K562 (cell line): ENCODE measurements around the gene ZNF181. TPM values are rescaled to one million over a fixed set of nuclear protein-coding genes. Genes with fewer than 3 reads are reported as not detected.
A peak's percentile ranks its signal among the peaks of the same experiment; 100 is the strongest.

ENCODE experiments used
- ATAC-seq: fragments of 200-7000 bp; cut with Tn5 transposase; 3 replicates; pipeline ENCODE4 v1.9.1; 2020; ENCODE audit warnings: moderate library complexity
- BruUV-seq: library from RNA; stranded (reverse); fragments of 400-500 nt; replicated peaks from 2 replicates; lab custom pipeline; 2021; lab: Mats Ljungman, UMichigan
- CTCF ChIA-PET: fragments of 300-600 bp; formaldehyde crosslinking; extraction: SDS; loops from one replicate; lab custom pipeline; 2021; ENCODE audit warnings: low intra/inter-chr PET ratio; lab: Yijun Ruan, JAX
- POLR2A ChIA-PET: fragments of 300-600, 350-650 bp; sonication (Branson Sonifier 250); formaldehyde crosslinking; extraction: SDS; loops from one replicate; lab custom pipeline; 2021; ENCODE audit warnings: antibody characterized with exemption, inconsistent platforms; lab: Yijun Ruan, JAX
- DNase-seq, 4 experiments: peaks; one replicate each; pipeline versions ENCODE4 v3.0.0 to v3.0.0-alpha.2; 2011 to 2018; ENCODE audit warnings: low spot score in 3 of 4, mixed read lengths in 3 of 4; ENCODE audit errors: extremely low read depth in 1 of 4
- FAIRE-seq: peaks from 2 replicates; lab custom pipeline; 2011; peaks lifted over from hg19 to GRCh38; lab: Jason Lieb, UNC
- H2AFZ ChIP-seq: 2 replicates; pipeline ENCODE4 v1.6.0; 2011; ENCODE audit warnings: low read depth, low read length, control low read depth, inconsistent platforms
- H3K27ac ChIP-seq: fragments of 200-600 bp; 3 replicates; pipeline ENCODE4 v1.8.0; 2011; ENCODE audit warnings: low read depth, mild to moderate bottlenecking, control low read depth, inconsistent platforms, low read length, moderate library complexity, mixed read lengths; ENCODE audit errors: extremely low read depth
- H3K27me3 ChIP-seq, 2 experiments: fragments of 300-600 bp in 1 of 2; 2 replicates in 1 of 2; 3 replicates in 1 of 2; pipeline versions ENCODE4 v1.6.0 to v1.8.0; 2011; ENCODE audit warnings: inconsistent platforms in 2 of 2, low read length in 2 of 2, mild to moderate bottlenecking in 1 of 2, mixed read lengths in 1 of 2, moderate library complexity in 1 of 2; ENCODE audit not compliant: control insufficient read depth in 2 of 2, insufficient read depth in 2 of 2
- H3K36me3 ChIP-seq: fragments of 300-600 bp; 3 replicates; pipeline ENCODE4 v1.8.0; 2011; ENCODE audit warnings: mild to moderate bottlenecking, low read length, inconsistent platforms; ENCODE audit not compliant: control insufficient read depth, insufficient read depth
- H3K4me1 ChIP-seq, 2 experiments: fragments of 200-600 bp in 1 of 2; replicated peaks in 1 of 2; 2 replicates in 1 of 2; 3 replicates in 1 of 2; pipeline versions ENCODE4 v1.5.1 to v1.8.0; 2011; ENCODE audit warnings: inconsistent platforms in 2 of 2, low read length in 2 of 2, mild to moderate bottlenecking in 1 of 2, mixed read lengths in 1 of 2, moderate library complexity in 1 of 2; ENCODE audit not compliant: control insufficient read depth in 2 of 2, insufficient read depth in 2 of 2
- H3K4me2 ChIP-seq: 2 replicates; pipeline ENCODE4 v1.6.1; 2011; ENCODE audit warnings: low read length, control low read depth, inconsistent platforms, mixed read lengths; ENCODE audit not compliant: insufficient read depth
- H3K4me3 ChIP-seq: fragments of 200-600 bp; sonication (generic), shearing (Covaris generic); 2 replicates; pipeline ENCODE4 v1.5.1; 2016; ENCODE audit warnings: control low read depth, inconsistent platforms
- H3K79me2 ChIP-seq: fragments of 200-600 bp; 3 replicates; pipeline ENCODE4 v1.8.0; 2011; ENCODE audit warnings: low read length, inconsistent platforms; ENCODE audit not compliant: control insufficient read depth, insufficient read depth
- H3K9ac ChIP-seq, 2 experiments: 2 replicates each; pipeline versions ENCODE4 v1.6.0 to v1.6.1; 2011; ENCODE audit warnings: low read depth in 2 of 2, low read length in 2 of 2, control low read depth in 1 of 2, inconsistent platforms in 1 of 2, mild to moderate bottlenecking in 1 of 2, mixed read lengths in 1 of 2; ENCODE audit not compliant: insufficient read depth in 1 of 2
- H3K9me1 ChIP-seq: one replicate; pipeline ENCODE4 v1.6.0; 2011; ENCODE audit warnings: inconsistent platforms, mild to moderate bottlenecking, low read length, moderate library complexity; ENCODE audit not compliant: control insufficient read depth, insufficient read depth
- H3K9me3 ChIP-seq: replicated peaks from 2 replicates; pipeline ENCODE4 v1.5.1; 2011; ENCODE audit warnings: low read depth, low read length, inconsistent platforms; ENCODE audit not compliant: control insufficient read depth, insufficient read depth
- H4K20me1 ChIP-seq: replicated peaks from 2 replicates; pipeline ENCODE4 v1.6.1; 2011; ENCODE audit warnings: low read length, inconsistent platforms, mixed read lengths; ENCODE audit not compliant: control insufficient read depth, insufficient read depth
- BACH1 ChIP-seq: fragments of 200-800 bp; sonication (Bioruptor generic); IDR thresholded peaks from 2 replicates; pipeline ENCODE4 v1.6.1; 2016; ENCODE audit warnings: missing genetic modification characterization, missing compliant biosample characterization
- CREB1 ChIP-seq, 2 experiments: sonication (generic) in 1 of 2; formaldehyde crosslinking in 1 of 2; IDR thresholded peaks; 2 replicates each; pipeline versions ENCODE4 v1.6.1 to v1.8.0; 2012 to 2022; ENCODE audit warnings: inconsistent platforms in 1 of 2, mild to moderate bottlenecking in 1 of 2, missing genetic modification reagents in 1 of 2, moderate library complexity in 1 of 2
- FOXP1 ChIP-seq: sonication (generic); formaldehyde crosslinking; IDR thresholded peaks from 2 replicates; pipeline ENCODE4 v1.8.0; 2022; ENCODE audit warnings: mild to moderate bottlenecking, missing genetic modification reagents
- NFE2L1 ChIP-seq: fragments of 450-650 bp; IDR thresholded peaks from 2 replicates; pipeline ENCODE4 v1.6.1; 2016; ENCODE audit warnings: missing genetic modification characterization, low read depth, mild to moderate bottlenecking, missing compliant biosample characterization, moderate library complexity, borderline replicate concordance
- RBBP5 ChIP-seq: fragments of 200-600 bp; sonication (generic); IDR thresholded peaks from 2 replicates; pipeline ENCODE4 v1.6.1; 2012; ENCODE audit warnings: borderline replicate concordance, mild to moderate bottlenecking, low read length, control low read depth, inconsistent platforms; ENCODE audit not compliant: insufficient read depth, poor library complexity, severe bottlenecking
- THRAP3 ChIP-seq: fragments of 450-650 bp; IDR thresholded peaks from 2 replicates; pipeline ENCODE4 v1.6.1; 2016; ENCODE audit warnings: mild to moderate bottlenecking, inconsistent platforms, borderline replicate concordance
- ZC3H11A ChIP-seq: IDR thresholded peaks from 2 replicates; pipeline ENCODE4 v1.6.1; 2012; ENCODE audit warnings: low read depth, low read length, improper control_type of control experiment
- WGBS: fragments of 100-300 bp; shearing (Covaris generic); methylation state at CpG from one replicate; pipeline ENCODE4 v1.1.6; 2016; ENCODE audit warnings: low coverage, mixed read lengths; ENCODE audit not compliant: insufficient coverage; ENCODE audit errors: missing lambda C conversion rate; 5-methylcytosine and 5-hydroxymethylcytosine counted together
- in situ Hi-C: fragments of 300-500 bp; cut with MboI; formaldehyde crosslinking; loops from 4 replicates; pipeline ENCODE4 v1.15.0; 2018; ENCODE audit warnings: inconsistent platforms, mixed read lengths
- intact Hi-C: fragments of 100-400 bp; cut with micrococcal nuclease; formaldehyde crosslinking; loops from 2 replicates; pipeline ENCODE4 v1.14.2; 2022
- polyA plus RNA-seq, 8 experiments: library from polyadenylated mRNA; depleted of rRNA in 4 of 8; stranded (reverse) in 5 of 8; unstranded in 3 of 8; fragments of >200 nt; fragmentation: Nextera tagmentation in 2 of 8; fragmentation: Illumina TruSeq in 1 of 8; extraction: Ambion mirVana in 2 of 8; extraction: Trizol in 1 of 8; gene quantifications; 2 replicates each; pipeline versions ENCODE4 v1.2.1 to v1.2.3, GENCODE V29; 2011 to 2014; ENCODE audit warnings: inconsistent platforms in 1 of 8, missing spikeins in 1 of 8
- total RNA-seq, 7 experiments: library from RNA; depleted of rRNA in 6 of 7; stranded (reverse); fragments of >200 nt in 6 of 7; fragmentation: Illumina TruSeq in 2 of 7; extraction: Trizol in 2 of 7; gene quantifications; 2 replicates each; pipeline versions ENCODE4 v1.2.1 to v1.2.3, GENCODE V29; 2011 to 2021; ENCODE audit warnings: low replicate concordance in 1 of 7
- TF ChIP-seq, protein P1 (sequence below), 2 experiments: fragments of 450-650 bp in 1 of 2; sonication (generic) in 1 of 2; formaldehyde crosslinking; conservative IDR thresholded peaks; 2 replicates each; pipeline versions ENCODE4 v1.4.0 to v1.8.1; 2020 to 2022; ENCODE audit warnings: mild to moderate bottlenecking in 1 of 2, missing genetic modification reagents in 1 of 2
- TF ChIP-seq, protein P2 (sequence below): fragments of 450-650 bp; IDR thresholded peaks from 2 replicates; pipeline ENCODE4 v1.6.1; 2016; ENCODE audit warnings: low read depth, mild to moderate bottlenecking, moderate library complexity

ZNF181 gene
- total and polyA plus RNA-seq, 9 of the 15 experiments (the other 6 are each of a cell fraction or from before 2014, with no cell fraction given) = 4.3 to 20.3 (median 12.1) TPM

DNA sequence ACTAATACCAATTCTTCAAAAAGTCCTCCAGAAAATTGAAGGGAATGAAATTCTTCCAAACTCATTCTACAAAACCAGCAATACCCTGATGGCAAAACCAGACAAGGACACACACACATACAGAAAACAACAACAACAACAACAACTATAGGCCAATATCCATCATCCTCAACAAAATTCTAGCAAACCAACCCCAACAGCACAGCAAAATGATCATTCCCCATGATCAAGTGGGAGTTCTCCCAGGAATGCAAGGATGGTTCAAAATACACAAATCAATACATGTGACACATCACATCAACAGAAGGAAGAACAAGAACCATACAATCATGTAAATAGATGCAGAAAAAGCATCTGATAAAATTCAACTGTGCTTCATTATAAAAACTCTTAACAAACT, 18.7 kb upstream of the ZNF181 start (continued):
- TF ChIP-seq BACH1 (tag) (no peak), ZC3H11A (no peak)
- TF ChIP-seq, all 486 proteins: peak for 1

DNA sequence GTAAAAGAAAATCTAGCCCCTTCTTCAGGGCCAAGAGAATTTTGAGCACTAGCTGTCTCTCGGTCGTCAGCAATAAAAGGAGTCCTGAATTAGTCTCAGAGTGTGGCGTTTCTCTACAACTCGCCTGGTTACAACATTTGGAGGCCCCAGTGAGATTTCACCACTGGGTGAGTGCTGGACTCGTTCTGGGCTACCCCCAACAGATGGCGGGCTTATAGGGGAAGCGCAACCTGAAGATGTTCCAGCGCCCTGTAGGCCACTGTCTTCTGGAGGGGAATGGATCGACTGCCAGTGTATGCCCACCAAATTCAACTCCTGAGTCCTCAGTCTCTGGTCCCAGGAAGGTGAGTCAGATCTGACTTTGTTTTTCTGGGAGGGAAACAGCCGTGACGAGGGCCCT, 11.7 kb upstream of the ZNF181 start:
- ATAC-seq (peak; percentile 71), DNase-seq (no peak), FAIRE-seq (peak; percentile 72)
- Histone ChIP-seq H3K4me3 (no peak overlapping the region), H2AFZ (no peak overlapping the region), H3K9me3 (no peaks in the 10 kb centered on the region), H3K36me3 (no peaks in the 10 kb centered on the region), H4K20me1 (no peaks in the 10 kb centered on the region), H3K27me3 (peaks cover 17 to 39% of the 10 kb centered on the region in 2 experiments), H3K4me1 (no peaks in the 10 kb centered on the region), H3K27ac (no peak overlapping the region), H3K79me2 (no peaks in the 10 kb centered on the region), H3K9ac (no peak overlapping the region), H3K9me1 (no peaks in the 10 kb centered on the region), H3K4me2 (no peak overlapping the region; the same call in 1 of the 2 replicates)
- BruUV-seq = no TSS peak
- TF ChIP-seq NFE2L1 (no peak), FOXP1 (CRISPR knock-in tag) (no peak), THRAP3 (no peak), CREB1 (IDR thresholded peaks at IDR 0.05) (no peak), CREB1 (CRISPR knock-in tag; IDR thresholded peaks at IDR 0.05) (no peak), RBBP5 (no peak)
- TF ChIP-seq, protein P1, sequence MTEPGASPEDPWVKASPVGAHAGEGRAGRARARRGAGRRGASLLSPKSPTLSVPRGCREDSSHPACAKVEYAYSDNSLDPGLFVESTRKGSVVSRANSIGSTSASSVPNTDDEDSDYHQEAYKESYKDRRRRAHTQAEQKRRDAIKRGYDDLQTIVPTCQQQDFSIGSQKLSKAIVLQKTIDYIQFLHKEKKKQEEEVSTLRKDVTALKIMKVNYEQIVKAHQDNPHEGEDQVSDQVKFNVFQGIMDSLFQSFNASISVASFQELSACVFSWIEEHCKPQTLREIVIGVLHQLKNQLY (CRISPR knock-in tag; conservative IDR thresholded peaks at IDR 0.05) = no peak
- TF ChIP-seq, protein P2, sequence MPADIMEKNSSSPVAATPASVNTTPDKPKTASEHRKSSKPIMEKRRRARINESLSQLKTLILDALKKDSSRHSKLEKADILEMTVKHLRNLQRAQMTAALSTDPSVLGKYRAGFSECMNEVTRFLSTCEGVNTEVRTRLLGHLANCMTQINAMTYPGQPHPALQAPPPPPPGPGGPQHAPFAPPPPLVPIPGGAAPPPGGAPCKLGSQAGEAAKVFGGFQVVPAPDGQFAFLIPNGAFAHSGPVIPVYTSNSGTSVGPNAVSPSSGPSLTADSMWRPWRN = no peak
- CTCF ChIA-PET = no interaction called here
- in situ Hi-C loops (loop anchor here (25.0 kb wide), 1 partner anchor 1285 kb away; no protein-coding TSS in a partner anchor), intact Hi-C loops (no loop called here)
- POLR2A ChIA-PET = interaction anchor here (0.6 kb wide), 1 partner anchor 47 kb away, joined by 3 read pairs; no protein-coding TSS in a partner anchor
- WGBS = under 1% methylated on average over 11 of the region's 11 CpGs
